Right lobe of liver (tissue), 6 donors: Measurements from ENCODE around the gene ACE2. TPM values are rescaled to one million over a fixed set of nuclear protein-coding genes. Genes with fewer than 3 reads are reported as not detected.

Source experiments
- ATAC-seq, 4 donors: fragments of 200-7000 bp; cut with Tn5 transposase; one replicate each; pipeline ENCODE4 v1.9.1; 2020; ENCODE audit warnings: mild to moderate bottlenecking in 4 of 4, moderate library complexity in 4 of 4
- DNase-seq, 3 donors: peaks; one replicate each; pipeline ENCODE4 v3.0.0-alpha.2; 2020
- H3K27ac ChIP-seq, 3 donors: fragments of 200-600 bp; one replicate each; pipeline ENCODE4 v1.8.0; 2022
- H3K27me3 ChIP-seq, 2 donors: fragments of 200-600 bp; one replicate each; pipeline ENCODE4 v1.8.0; 2022
- H3K36me3 ChIP-seq, 4 donors: fragments of 200-600 bp; sonication (generic) in 1 of 4; one replicate each; pipeline versions ENCODE4 v1.5.1 to v1.8.0; 2017 to 2022; ENCODE audit warnings: control low read depth in 1 of 4
- H3K4me1 ChIP-seq, 4 donors: fragments of 200-600 bp; sonication (generic) in 1 of 4; one replicate each; pipeline versions ENCODE4 v1.5.1 to v1.8.0; 2017 to 2022; ENCODE audit warnings: control low read depth in 1 of 4
- H3K4me3 ChIP-seq, 3 donors: fragments of 200-600 bp; one replicate each; pipeline ENCODE4 v1.8.0; 2022
- H3K9me3 ChIP-seq, 4 donors: fragments of 200-600 bp; sonication (generic) in 1 of 4; one replicate each; pipeline versions ENCODE4 v1.5.1 to v1.8.0; 2017 to 2022; ENCODE audit warnings: control low read depth in 1 of 4
- POLR2A ChIP-seq: fragments of 450-650 bp; IDR thresholded peaks from one replicate; pipeline ENCODE4 v1.6.1; 2017; ENCODE audit warnings: antibody characterized with exemption, mild to moderate bottlenecking
- WGBS: methylation state at CpG from one replicate; pipeline ENCODE4 v1.1.6; 2018; ENCODE audit warnings: low coverage, low lambda C conversion rate; ENCODE audit not compliant: insufficient coverage; ENCODE audit errors: missing lambda C conversion rate; 5-methylcytosine and 5-hydroxymethylcytosine counted together
- intact Hi-C, 2 donors: fragments of 100-400 bp; cut with DNase I; formaldehyde crosslinking; loops; one replicate each; pipeline versions ENCODE4 v1.11.2 to v1.14.1; 2022
- total RNA-seq, 6 experiments: library from RNA; depleted of rRNA in 2 of 6; stranded (reverse); fragments of >200 nt in 2 of 6; fragmentation: NEBNext Ultra II Directional in 3 of 6; extraction: Animal tissue kit (Norgen Biotek cat#: 25700) in 3 of 6; gene quantifications; one replicate each; pipeline versions ENCODE4 v1.1.0 to v1.2.4, GENCODE V29; 2016 to 2023
- TF ChIP-seq, protein P1 (sequence below), 4 donors: fragments of 200-600 bp in 3 of 4; fragments of 450-650 bp in 1 of 4; IDR thresholded peaks; one replicate each; pipeline versions ENCODE4 v1.5.1 to v1.8.0; 2016 to 2022; ENCODE audit warnings: antibody characterized with exemption in 4 of 4, mild to moderate bottlenecking in 2 of 4
- donor health status: DM: no; HTN: yes; CAD: no.
- donor health status: DM: no; HTN: no; CAD: no.
- donor health status: DM: no; HTN: no; CAD: no.
- donor health status: DM: no; HTN: yes; CAD: no.
- donor health status: DM: no; HTN: yes; CAD: no.

Gene ACE2
- total RNA-seq, 6 experiments from 2014 or later = 0.92 to 8.7 (median 1.4) TPM

DNA sequence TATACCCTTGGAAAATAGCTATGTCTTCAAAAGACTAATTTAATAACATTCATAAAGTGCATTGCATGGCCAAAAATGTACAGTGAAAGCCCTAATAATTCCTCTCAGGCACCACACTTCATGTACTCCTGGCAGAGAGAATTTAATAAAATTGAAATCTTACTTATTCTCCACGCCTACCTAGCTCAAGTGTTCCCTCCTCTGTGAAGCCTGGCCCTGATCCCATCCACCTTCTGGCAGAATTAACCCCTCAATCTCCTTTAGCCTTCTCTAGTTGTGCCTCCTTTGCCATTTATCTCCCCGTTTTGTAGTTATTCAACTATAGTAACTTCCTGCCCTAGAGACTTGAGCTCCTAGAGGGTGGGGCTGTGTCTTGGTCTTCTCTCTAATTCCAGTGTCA, 26.7 kb downstream of the ACE2 start:
- Histone ChIP-seq H3K36me3 (no peaks in the 10 kb centered on the region), H3K4me1 (no peaks in the 10 kb centered on the region), H3K4me3 (no peak overlapping the region), H3K27ac (no peak overlapping the region), H3K9me3 (no peaks in the 10 kb centered on the region), H3K27me3 (no peaks in the 10 kb centered on the region)
- DNase-seq = no peak
- intact Hi-C loops = no loop called here
- ATAC-seq = no peak
- TF ChIP-seq POLR2A = no peak
- TF ChIP-seq, protein P1, sequence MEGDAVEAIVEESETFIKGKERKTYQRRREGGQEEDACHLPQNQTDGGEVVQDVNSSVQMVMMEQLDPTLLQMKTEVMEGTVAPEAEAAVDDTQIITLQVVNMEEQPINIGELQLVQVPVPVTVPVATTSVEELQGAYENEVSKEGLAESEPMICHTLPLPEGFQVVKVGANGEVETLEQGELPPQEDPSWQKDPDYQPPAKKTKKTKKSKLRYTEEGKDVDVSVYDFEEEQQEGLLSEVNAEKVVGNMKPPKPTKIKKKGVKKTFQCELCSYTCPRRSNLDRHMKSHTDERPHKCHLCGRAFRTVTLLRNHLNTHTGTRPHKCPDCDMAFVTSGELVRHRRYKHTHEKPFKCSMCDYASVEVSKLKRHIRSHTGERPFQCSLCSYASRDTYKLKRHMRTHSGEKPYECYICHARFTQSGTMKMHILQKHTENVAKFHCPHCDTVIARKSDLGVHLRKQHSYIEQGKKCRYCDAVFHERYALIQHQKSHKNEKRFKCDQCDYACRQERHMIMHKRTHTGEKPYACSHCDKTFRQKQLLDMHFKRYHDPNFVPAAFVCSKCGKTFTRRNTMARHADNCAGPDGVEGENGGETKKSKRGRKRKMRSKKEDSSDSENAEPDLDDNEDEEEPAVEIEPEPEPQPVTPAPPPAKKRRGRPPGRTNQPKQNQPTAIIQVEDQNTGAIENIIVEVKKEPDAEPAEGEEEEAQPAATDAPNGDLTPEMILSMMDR (IDR thresholded peaks at IDR 0.05) = no peak
- WGBS = 48% methylated on average over 2 of the region's 2 CpGs

DNA sequence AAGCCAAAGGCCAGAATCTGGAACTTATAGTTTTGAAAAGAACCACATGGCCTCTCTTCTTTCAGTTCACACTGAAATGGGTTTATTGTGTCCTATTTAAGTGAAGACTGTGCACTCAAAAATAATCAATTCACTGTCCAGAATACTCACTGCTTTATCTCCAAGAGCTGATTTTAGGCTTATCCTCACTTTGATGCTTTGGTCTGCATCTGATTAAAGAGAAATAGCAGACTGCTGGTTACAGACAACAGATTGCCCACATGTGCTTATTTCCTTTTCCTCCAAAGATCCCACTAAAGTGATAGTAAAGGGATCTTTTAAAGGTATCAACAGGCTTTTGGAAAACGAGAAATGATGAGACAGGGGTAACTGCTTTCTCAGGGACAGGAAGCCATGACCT, 30.6 kb downstream of the ACE2 start:
- DNase-seq = no peak
- no peak overlapping the region for H3K4me3 ChIP-seq
- H3K36me3 ChIP-seq = no peaks in the 10 kb centered on the region
- no peaks in the 10 kb centered on the region for H3K9me3 ChIP-seq
- peaks cover 0 to 2% (median 0%) of the 10 kb centered on the region in 4 donors for H3K4me1 ChIP-seq
- ATAC-seq = no peak
- intact Hi-C loops = no loop called here
- TF ChIP-seq, protein P1 (IDR thresholded peaks at IDR 0.05) = no peak
- TF ChIP-seq POLR2A = no peak
- no peaks in the 10 kb centered on the region for H3K27me3 ChIP-seq
- 13% methylated on average over 1 of the region's 1 CpG for WGBS
- H3K27ac ChIP-seq = no peak overlapping the region

DNA sequence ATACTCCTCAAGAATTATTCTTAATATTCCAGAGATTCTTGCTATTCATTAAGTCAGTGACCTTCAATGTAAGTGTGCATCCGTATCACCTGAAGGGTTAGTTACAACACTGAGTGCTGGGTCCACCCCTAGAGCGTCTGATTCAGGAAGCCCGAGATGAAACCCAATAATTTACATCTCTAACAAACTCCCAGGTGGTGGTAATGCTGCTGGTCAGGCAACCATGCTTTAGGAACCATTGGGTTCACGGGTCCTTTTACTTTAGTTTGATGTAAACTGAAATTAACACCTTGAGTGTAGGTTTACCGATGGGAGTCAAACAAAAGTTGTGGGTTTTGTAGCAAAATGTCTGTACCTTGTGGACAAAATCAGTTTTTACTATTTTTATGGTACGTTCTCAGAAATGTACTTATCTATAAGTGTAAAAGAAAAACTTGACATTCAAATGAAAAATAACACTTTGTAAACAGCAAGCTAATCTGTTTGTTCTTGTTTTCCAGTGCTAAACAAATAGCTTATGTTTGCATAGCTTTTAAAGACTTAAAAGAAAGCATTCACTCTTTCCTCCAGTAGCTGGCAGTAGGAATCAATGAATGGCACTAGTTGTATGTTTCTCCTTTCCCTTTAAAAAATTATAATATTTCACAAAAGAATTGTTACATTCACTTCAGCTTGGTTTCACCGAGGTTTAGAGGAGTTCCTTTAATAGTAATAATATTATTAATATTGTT, 32.7 kb downstream of the ACE2 start:
- DNase-seq (no peak), ATAC-seq (peak in 3 of 4 donors; percentile 28 to 44 (median 28))
- no peak overlapping the region for H3K4me3 ChIP-seq
- no peaks in the 10 kb centered on the region for H3K9me3 ChIP-seq
- no peaks in the 10 kb centered on the region for H3K27me3 ChIP-seq
- intact Hi-C loops = no loop called here
- no peak overlapping the region for H3K27ac ChIP-seq
- peaks cover 0 to 4% (median 0%) of the 10 kb centered on the region in 4 donors for H3K4me1 ChIP-seq
- WGBS = 31% methylated on average over 7 of the region's 7 CpGs
- H3K36me3 ChIP-seq = no peaks in the 10 kb centered on the region
- TF ChIP-seq, protein P1 (IDR thresholded peaks at IDR 0.05) = peak; percentile 9 to 32 (median 30)
- TF ChIP-seq POLR2A = no peak

GRCh38 chrX:15567267-15567666, 33.5 kb downstream of the ACE2 start:
- no peak overlapping the region for H3K4me3 ChIP-seq
- no peak for DNase-seq
- no peaks in the 10 kb centered on the region for H3K36me3 ChIP-seq
- peaks cover 0 to 4% (median 0%) of the 10 kb centered on the region in 4 donors for H3K4me1 ChIP-seq
- no peak overlapping the region for H3K27ac ChIP-seq
- 57% methylated on average over 1 of the region's 1 CpG for WGBS
- no peak for TF ChIP-seq POLR2A
- TF ChIP-seq, protein P1 (IDR thresholded peaks at IDR 0.05) = no peak
- H3K9me3 ChIP-seq = no peaks in the 10 kb centered on the region
- no peak for ATAC-seq
- H3K27me3 ChIP-seq = no peaks in the 10 kb centered on the region
- intact Hi-C loops = no loop called here
